Putamen (tissue), 1 donor: Measurements from ENCODE around the gene CCIN.
"Not testable (repeated sequence)": the region's sequence is repeated elsewhere in the genome, so short reads cannot be mapped to it uniquely, and the experiment has no call there.

Experiments
- DNase-seq: peaks from one replicate; pipeline ENCODE4 v3.0.0-alpha.2; 2016; ENCODE audit warnings: low spot score

Gene CCIN

DNA sequence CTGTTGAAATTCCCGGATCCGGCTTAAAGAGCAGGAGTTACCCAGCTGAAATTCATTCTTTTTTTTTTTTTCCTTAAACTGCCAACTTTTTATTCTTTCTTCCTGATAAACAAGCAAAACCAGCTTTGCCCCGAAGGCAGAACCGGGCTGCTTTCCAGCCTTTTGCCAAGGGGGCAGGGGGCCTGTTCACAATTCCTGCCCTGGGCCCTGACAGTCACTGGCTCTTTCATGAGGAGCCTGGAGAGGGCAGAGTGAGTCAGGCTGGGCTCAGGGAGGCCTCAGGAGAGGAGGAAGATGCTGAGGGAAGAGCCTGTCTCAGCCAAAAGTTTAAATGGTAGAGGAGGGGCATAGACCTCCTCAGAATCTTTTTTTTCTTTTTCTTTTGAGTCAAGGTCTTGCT is 27.9 kb upstream of the CCIN start:
- no peak for DNase-seq

DNA sequence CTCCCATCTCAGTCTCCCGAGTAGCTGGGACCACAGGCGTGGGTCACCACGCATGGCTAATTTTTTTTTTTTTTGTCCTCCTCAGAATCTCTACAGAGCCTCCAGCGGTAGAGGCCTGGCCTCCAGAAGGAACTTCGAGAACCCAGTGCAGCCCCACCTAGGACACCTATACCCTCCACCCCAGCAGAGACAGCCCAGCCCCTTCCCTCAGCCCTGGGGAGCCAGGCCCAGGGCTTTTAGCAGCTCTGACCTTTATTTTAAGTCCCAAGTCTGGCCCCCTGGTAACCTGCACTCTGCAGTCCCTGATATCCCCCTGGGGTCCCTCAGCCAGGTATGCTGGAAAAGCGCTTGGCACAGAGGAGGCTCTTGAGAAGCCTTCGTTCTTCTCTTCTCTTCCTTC is 27.4 kb upstream of the CCIN start:
- DNase-seq: no peak

DNA sequence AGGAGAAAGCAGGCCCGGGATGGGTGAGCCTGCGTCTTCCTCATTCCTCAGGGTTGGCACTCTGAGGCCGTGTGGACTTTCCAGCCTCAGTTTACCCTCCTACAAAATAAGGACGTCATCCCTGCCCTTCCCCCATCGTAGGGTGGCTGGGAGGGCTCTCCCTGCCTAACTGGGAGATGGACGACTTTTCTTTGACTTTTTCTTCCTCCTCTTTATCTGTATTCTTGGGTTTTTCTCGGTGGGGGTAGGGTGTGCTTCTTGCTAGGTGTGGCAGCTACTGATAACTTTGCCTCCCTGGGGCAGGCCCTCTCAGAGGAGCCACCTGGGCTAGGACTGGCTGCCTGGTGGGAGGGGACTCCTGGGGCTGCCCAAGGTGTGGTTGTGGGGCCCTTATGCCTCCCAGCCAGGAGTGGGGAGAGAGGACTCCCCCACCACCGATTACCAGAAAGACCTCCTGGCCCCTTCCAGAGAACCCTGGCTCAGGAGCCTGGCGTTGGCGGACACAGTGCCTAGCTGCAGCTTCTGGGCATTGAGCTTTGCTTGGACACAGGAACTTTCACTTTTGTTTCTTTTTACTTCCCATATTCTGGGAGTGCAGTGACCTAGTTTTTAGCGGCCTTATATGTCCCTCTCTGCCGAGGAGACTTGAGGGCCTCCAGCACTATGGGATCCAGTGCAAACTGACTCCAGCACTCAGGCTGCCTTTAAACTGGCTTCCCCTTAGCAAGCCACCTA is 26.5 kb upstream of the CCIN start:
- no peak for DNase-seq

DNA sequence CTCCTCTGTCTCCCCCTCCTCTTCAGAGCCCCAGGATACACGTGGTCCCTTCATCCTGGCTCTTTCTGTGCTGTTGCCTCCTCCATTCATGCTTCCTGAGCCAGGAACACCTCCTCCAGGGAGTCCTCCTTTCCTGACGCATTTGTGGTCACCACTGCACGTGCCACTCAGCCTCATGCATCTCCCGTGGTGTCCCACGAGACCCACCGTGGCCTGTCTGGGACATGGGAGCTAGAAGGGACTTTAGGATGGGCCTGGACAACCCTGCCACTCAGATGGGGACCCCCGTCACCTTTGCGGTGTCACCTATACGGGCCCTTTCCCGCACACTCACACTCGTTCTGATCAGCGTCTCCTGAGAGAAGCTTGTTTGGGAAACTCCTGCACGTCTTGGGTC is 25.9 kb upstream of the CCIN start:
- DNase-seq: no peak

GRCh38 chr9:36144309-36145232 is 24.6 kb upstream of the CCIN start:
- DNase-seq: no peak

DNA sequence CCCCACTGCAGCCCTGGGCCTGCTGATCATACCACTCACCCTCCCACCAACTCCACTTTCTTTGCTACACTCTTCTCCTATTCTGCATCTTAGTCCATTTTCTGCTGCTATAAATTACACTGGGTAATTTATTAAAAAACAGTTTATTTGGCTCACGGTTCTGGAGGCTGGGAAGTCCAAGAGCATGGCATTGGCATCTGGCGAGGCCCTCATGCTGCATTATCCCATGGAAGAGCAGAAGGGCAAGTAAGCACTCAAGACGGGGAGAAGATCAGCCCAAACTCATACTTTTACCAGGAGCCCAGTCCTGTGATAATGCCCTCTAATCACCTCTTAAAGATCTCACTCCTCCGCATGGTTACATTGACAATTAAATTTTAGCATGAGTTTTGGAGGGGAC is 23.2 kb upstream of the CCIN start:
- no peak for DNase-seq

DNA sequence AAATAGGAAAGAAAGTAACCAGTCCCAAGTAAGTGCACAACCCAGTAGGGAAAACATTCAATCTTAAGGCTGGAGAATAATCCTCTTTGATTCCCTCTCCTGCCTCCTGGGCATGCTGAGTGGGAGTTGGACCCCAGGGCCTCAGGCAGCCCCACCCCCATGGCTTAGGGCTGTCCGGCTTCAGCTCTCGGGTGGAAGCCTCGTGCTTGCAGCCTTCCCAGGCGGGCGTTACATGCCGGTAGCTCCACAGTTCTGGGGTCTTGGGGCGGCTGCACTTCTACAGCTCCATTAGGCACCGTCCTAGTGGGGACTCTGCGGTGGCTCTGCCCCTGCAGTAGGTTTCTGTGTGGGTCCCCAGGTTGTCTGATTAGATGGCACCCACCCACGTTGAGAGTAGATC is 22.5 kb upstream of the CCIN start:
- DNase-seq: no peak

- no peak for DNase-seq
Observed at GRCh38 chr9:36147441-36148175, 21.6 kb upstream of the CCIN start.

DNA sequence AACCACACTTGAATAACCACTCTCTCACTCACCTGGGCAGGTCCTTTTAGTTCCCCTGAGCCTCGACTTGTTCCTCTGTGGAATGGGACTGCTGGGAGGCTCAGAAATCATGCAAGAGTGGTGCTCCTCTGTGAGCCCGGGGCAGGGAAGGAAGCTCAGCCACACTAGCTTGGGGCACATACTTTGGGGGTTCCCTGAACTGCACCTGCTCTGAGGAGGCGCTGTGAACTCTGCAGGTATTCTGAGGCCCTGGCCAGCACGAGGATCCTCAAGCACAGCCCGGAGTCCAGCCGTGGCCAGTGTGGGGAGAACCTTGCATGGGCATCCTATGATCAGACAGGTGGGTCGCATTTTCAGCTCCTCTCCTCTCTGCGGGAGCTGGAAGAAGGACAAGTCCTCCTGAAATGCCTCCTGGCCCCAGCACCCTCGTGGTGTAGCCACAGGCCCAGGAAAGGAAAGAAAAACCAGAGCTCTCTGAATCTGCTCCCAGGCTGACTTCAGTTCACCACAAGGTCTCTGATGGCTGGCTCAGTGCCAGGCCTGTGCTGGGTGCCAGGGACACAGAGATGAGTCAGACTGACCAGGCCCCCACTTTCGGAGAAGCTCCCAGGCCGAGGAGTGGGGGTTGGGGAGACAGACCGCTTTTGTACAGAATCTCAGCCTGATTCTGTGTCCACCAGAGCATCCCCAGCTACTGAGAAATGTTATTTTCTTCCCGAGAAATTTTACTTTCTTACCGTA is 20.7 kb upstream of the CCIN start:
- peak; percentile 96 for DNase-seq

DNA sequence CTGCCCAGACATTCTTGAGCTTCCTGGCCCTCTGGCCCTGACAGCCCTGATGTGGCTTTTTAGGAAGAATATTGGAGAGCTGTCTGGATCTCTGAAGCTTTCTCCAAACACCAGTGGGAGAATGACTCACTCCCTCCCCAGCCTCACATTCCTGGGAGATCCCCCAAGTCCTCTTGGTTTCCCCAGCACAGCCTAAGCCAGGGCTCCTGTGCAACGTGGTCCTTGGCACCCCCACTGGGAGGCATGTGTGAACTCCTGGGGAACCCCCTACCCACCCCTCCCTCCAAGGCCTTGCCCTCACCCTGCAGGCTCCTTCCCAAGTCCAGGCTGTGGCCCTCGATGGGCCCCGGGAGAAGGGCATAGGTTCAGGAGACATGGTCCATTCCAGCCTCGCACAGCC is 20.0 kb upstream of the CCIN start:
- DNase-seq: no peak

- DNase-seq: no peak
Observed at GRCh38 chr9:36150574-36151315, 18.4 kb upstream of the CCIN start.

DNA sequence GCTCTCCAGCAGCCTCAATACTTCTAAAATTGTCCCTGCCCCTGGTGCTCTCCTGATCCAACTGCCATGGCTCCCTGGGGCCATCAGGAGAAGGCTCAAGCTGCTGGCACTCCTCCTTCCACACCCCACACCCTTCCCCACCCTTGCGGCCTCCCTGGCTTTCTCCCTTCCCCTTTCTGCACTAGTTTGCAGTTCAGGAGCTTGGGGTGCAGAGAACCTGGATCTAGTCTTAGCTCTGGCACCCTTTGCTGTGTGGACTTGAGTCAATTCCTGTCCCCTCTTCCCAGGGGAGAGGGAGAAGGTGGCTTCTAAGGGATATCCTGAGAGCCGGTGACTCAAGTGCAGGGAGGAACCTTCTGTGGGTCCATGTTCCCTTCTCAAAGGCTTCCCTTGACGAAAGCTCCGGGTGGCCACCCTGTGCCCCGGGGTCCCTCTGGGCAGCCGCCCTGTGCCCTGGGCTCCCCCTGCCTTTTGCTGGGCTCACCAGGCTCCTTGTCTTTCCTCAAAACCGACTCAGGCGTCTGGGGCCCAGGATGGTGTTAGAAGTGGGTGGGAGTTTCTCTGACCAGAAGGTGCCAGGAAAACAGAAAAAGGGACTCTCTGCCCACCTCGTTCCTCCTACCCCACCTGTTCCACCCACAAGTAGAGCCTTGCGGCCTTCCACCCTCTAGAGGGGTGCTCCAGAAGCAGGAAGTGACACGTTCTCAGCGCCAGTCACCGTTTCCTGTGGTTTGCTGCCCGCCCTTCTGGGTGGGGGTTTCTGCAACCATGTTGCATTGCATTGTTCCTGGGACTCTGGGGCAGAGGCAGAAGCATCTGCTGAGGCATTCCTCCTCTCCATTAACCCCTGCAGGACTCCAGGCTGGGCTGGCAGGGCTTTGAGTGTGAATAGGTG is 17.6 kb upstream of the CCIN start:
- DNase-seq: no peak

GRCh38 chr9:36152741-36153438 is 16.3 kb upstream of the CCIN start:
- DNase-seq: no peak

- DNase-seq: no peak
Observed at GRCh38 chr9:36153746-36154145, 15.4 kb upstream of the CCIN start.

DNA sequence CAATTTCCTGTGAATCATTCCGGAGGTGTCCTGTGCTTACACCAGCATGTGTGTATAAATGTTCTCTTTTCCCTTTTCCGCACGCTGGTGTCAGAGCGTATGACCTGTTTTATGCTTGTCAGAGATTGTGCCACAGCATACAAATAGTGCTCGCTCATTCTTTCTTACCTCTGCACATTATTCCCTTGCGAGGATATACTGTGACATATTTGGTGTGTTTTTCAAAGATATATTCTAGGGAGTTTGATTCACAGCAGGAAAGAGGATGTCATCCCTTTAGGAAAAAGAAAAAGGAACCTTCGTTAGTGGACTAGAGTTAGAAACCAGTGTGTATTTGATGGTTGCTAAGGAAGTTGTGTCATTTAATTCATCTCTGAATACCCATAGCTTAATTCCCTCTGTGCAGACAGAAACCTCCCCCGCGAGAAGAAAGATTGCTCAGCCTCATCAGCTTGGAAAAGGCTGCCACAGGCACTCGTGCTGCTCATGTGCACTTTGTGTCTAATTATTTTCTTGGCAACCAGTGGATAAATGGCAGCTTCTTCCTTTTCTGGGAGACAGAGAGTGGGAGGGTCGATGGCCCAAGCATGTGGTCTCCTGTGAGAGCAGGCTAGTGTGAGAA is 14.7 kb upstream of the CCIN start:
- peak; percentile 59 for DNase-seq

- no peak for DNase-seq
Observed at GRCh38 chr9:36156116-36156515, 13.1 kb upstream of the CCIN start.

- DNase-seq: no peak
Observed at GRCh38 chr9:36158122-36158521, 11.1 kb upstream of the CCIN start.

DNA sequence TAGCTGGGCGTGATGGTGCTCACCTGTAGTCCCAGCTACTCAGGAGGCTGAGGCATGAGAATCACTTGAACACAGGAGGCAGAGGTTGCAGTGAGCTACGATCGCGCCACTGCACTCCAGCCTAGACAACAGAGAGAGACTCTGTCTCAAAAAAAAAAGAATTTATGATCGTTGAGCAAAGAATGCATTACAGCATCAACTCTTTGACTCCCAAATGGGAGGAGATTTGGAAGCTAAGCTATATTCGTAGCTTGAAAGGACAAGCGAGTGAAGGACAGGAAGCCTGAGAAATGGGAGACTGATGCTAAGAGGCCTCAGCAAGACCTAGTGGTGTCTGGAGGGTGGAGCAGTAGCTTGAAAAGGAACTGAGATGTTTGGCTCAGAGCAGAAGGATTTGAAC is 10.3 kb upstream of the CCIN start:
- no peak for DNase-seq

- DNase-seq: not testable (repeated sequence)
Observed at GRCh38 chr9:36159509-36159908, 9.7 kb upstream of the CCIN start.
